Left ventricle myocardium superior (tissue), 1 donor: ENCODE results near the gene NFIA. TPM values are rescaled to one million over a fixed set of nuclear protein-coding genes. Genes with fewer than 3 reads are reported as not detected.

Experiments
- ATAC-seq: fragments of 200-7000 bp; cut with Tn5 transposase; one replicate; pipeline ENCODE4 v1.9.1; 2020; ENCODE audit warnings: mild to moderate bottlenecking, moderate library complexity
- DNase-seq: peaks from one replicate; pipeline ENCODE4 v3.0.0-alpha.2; 2020
- intact Hi-C: fragments of 100-400 bp; cut with micrococcal nuclease; formaldehyde crosslinking; loops from one replicate; pipeline ENCODE4 v1.11.0; 2022
- total RNA-seq: library from RNA; stranded (reverse); fragmentation: NEBNext Ultra II Directional; extraction: Animal tissue kit (Norgen Biotek cat#: 25700); gene quantifications from one replicate; pipeline ENCODE4 v1.2.1, GENCODE V29; 2021
- donor health status: DM: no; HTN: yes; CAD: no; lungs with severe emphysema.

NFIA gene
- total RNA-seq, 1 donor from 2014 or later = 102 TPM

DNA sequence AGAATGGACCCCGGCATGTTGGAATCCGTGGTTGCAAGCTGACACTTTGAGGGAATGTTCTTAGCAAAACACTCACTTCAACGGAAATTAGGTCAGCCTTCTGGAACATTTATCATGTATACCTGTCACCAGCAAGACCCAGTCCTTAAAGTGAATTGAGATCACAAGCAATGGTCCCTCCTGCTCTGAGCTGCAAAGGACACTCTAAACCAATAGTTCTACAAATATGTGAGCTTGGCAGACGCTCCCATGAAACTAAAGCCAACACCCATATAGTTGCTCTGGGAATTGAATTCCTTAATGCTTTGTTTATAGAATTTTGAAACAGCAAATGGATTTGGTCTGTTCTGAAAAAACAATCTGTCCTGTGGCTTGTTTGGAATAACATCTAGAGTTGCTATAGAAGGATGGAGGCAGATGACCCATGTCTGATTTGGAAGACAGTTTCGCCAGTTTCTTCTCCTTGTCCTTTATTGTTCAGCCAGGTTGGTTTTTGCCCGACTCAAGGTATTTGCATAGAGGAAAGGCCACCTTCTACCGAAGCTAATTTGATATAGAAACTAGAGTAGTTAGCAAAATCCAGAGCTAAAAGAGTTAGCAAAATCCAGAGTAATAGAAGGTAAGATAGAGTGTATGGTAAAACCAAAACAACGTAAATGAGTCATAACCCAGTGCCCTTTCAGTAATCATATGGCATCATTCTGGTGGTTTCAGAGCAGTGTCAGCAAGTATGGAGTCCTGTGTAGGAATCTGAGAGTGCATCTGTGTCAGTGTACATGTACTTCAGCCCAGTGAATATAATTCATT is 236.2 kb downstream of the NFIA start:
- no peak for DNase-seq
- intact Hi-C loops = no loop called here
- ATAC-seq = peak; percentile 89

- intact Hi-C loops = no loop called here
- ATAC-seq (no peak), DNase-seq (no peak)
Measured at GRCh38 chr1:61320575-61320974, 238.2 kb downstream of the NFIA start.

DNA sequence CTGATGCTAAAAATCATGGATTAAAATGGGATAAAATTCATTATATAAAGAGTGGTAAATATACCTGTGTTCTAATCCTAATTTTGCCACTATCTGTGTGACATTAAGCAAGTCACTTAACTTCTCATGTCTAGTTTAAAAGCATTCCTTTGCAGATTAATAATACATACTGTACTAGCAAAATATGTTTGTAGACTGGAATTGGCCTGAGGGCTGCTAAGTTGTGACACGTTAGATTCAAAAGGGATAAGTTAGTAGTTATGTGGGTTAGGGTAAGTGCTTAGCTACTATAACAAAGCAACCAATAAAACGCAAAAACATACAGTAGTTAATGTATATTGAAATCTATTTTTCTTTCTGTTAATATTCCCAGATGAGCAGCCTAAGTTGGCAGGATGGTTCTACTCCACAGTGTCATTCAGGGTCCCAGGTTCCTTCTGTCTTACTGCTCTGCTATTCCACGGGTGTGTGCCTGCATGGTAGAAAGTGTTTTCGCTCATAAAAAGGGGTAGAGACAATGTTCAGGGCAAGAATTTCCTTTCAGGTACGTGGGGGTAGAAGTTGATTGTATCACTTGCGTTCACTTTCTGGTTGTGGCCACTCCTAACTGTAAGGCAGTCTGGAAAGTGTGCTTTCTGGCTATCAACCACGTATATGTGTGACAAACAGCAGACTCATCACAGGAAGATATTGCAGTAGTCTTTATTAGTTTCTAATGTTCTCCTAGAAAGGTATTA is 239.8 kb downstream of the NFIA start:
- no peak for ATAC-seq
- no peak for DNase-seq
- intact Hi-C loops = no loop called here

- intact Hi-C loops = no loop called here
- DNase-seq = no peak
- no peak for ATAC-seq
Measured at GRCh38 chr1:61322769-61323168, 240.4 kb downstream of the NFIA start.

GRCh38 chr1:61323681-61324328 is 241.4 kb downstream of the NFIA start:
- DNase-seq = no peak
- intact Hi-C loops = no loop called here
- peak; percentile 29 for ATAC-seq

DNA sequence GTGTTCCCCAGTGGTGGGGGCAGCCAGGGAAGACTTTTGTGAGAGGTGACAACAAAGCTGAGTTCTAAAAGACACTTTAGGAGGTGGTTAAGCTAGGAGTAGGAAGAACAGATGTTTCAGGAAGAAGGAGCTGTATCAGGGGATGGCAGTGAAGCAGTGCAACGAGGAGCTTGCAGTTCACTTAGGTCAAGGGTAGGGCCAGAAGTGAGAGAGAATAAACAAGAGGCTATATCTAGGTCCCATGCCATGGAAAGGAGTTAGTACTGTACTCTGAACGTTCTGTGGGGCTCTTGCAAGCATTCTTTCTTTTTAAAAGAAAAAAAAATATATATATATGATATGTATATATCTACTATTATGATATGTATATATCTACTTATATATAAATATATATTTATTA is 244.4 kb downstream of the NFIA start:
- no peak for DNase-seq
- intact Hi-C loops = no loop called here

DNA sequence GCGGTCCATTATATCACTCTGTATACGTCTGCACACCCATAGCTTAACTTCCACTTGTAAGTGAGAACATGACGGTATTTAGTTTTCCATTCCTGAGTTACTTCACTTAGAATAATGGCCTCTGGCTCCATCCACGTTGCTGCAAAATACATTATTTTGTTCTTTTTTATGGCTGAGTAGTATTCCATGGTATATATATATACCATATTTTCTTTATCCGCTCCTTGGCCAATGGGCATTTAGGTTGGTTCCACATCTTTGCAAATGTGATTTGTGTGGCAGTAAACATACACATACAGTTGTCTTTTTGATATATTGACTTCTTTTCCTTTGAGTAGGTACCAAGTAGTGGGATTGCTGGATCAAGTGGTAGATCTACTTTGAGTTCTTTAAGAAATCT is 245.1 kb downstream of the NFIA start:
- intact Hi-C loops = no loop called here
- DNase-seq (no peak), ATAC-seq (no peak)

More for the DNA sequence above, 244.4 kb downstream of the NFIA start:
- no peak for ATAC-seq

DNA sequence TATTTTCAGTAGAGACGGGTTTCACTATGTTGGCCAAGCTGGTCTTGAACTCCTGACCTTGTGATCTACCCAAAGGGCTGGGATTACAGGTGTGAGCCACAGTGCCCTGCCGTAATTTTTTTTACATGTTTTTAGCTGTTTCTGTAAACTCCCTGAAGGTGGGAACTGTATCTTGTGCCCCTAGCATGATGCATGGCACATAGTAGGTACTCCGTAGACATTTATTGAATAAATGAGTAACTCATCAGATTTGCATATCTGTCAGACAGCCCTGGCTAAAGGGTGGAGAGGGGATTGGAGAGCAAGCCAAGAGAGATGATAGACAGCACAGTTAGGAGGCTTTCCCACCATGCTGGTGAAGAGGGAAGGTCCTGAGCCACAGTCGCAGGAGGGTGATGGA is 247.2 kb downstream of the NFIA start:
- intact Hi-C loops = no loop called here

DNA sequence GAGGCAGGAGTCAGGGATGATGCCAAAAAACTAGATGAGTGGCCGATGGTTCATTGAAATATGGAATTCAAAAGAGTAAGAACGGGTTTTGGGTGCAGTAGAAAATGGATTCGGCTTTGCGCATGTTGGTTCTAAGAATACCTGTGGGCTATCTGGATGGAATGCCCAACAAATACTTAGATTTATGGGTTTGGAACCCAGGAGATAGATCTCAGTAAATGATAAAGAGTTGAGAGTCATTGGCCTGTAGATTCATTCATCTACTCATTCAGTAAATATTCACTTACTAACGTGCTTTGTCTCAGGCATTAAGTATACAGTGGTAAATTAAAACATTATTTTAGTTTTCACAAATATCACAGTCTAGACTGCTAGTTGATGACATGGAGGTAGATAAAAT is 247.7 kb downstream of the NFIA start:
- intact Hi-C loops = loop anchor here (10.0 kb wide), 1 partner anchor 245 kb away; the partner anchor contains the start of gene NFIA
- ATAC-seq (no peak), DNase-seq (no peak)

More for the DNA sequence above, 247.2 kb downstream of the NFIA start:
- ATAC-seq (no peak), DNase-seq (no peak)

GRCh38 chr1:61330571-61330970 is 248.2 kb downstream of the NFIA start:
- intact Hi-C loops = loop anchor here (10.0 kb wide), 1 partner anchor 246 kb away; the partner anchor contains the start of gene NFIA
- DNase-seq = no peak
- no peak for ATAC-seq

- ATAC-seq (no peak), DNase-seq (no peak)
- intact Hi-C loops = loop anchor here (10.0 kb wide), 1 partner anchor 247 kb away; the partner anchor contains the start of gene NFIA
Measured at GRCh38 chr1:61332196-61332753, 249.9 kb downstream of the NFIA start.

DNA sequence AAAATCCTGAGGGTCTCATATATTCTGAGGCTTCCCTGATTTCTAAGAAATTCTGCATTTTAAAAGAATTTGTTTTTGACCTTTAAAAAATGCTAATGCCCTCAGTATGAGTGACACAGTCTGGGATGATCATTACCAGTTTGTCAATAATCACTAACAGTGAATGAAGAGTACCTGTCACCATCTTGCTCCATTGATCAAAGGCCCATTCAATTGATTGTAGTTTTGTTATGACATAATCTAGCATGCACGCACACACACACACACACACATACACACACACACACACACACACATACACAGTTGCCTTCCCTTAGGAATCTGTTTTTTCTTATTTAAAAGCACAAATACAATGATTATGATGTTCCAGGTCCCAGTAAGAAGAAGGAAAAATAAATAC is 250.4 kb downstream of the NFIA start:
- ATAC-seq (no peak), DNase-seq (no peak)
- intact Hi-C loops = loop anchor here (10.0 kb wide), 1 partner anchor 248 kb away; the partner anchor contains the start of gene NFIA

- ATAC-seq (peak; percentile 83), DNase-seq (peak; percentile 74)
- intact Hi-C loops = loop anchor here (5.0 to 10.0 kb wide), 3 partner anchors 117 to 283 kb away; partner anchors contain the start of gene NFIA
Measured at GRCh38 chr1:61334718-61335589, 252.6 kb downstream of the NFIA start.

DNA sequence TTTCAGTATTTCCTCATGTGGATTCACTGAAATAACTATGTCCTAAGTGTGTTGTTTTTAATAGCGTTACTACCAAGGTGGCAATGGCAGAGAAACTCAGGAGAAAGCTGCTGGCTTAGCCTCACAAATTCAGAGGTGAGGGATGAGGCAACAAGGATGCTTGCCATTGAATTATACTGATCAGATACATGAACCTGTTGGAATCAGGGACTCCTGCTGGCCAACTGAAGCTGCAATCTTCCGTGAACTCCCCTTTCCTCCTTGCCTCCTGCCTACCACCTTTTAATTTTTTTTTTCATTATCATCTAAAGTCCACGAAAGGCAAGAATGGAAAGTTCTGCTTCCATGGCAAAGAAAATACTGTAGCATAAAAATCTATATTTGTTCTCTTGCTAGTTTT is 254.7 kb downstream of the NFIA start:
- DNase-seq (no peak), ATAC-seq (no peak)
- intact Hi-C loops = loop anchor here (5.0 to 10.0 kb wide), 3 partner anchors 115 to 285 kb away; partner anchors contain the start of gene NFIA

GRCh38 chr1:61337441-61337951 is 255.1 kb downstream of the NFIA start:
- ATAC-seq = peak; percentile 1

GRCh38 chr1:61337981-61338848 is 255.9 kb downstream of the NFIA start:
- intact Hi-C loops = loop anchor here (5.0 to 10.0 kb wide), 3 partner anchors 114 to 286 kb away; partner anchors contain the start of gene NFIA
- peak; percentile 71 for DNase-seq
- peak; percentile 86 for ATAC-seq

More at GRCh38 chr1:61337441-61337951, 255.1 kb downstream of the NFIA start:
- intact Hi-C loops = loop anchor here (5.0 to 10.0 kb wide), 3 partner anchors 115 to 285 kb away; partner anchors contain the start of gene NFIA
- no peak for DNase-seq

DNA sequence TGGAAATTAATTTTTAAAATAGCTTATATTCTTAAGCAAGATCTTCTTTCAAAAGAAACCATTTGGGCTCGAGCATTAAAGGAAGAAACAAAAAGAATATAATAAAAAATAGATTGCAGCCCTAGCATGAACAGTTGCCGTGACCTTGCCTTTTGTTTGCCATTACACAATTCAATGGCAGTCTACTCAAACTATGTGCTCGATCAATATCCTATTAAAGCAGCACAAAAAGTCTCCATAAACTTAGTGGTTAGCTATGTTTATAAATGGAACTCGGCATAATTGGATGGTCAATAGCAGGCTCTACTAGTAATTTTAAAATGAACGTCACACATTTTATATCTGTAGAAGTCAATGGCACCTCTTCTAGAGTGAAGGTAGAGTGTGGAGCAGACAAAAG is 256.5 kb downstream of the NFIA start:
- intact Hi-C loops = loop anchor here (5.0 to 10.0 kb wide), 3 partner anchors 113 to 287 kb away; partner anchors contain the start of gene NFIA
- DNase-seq (no peak), ATAC-seq (no peak)
